Activated CD4-positive, CD25-positive, alpha-beta regulatory T cell treated with anti-CD3 and anti-CD28 coated beads, Interleukin-2, amount 50 U/mL, for 72 hours (primary cell): ENCODE results near the gene RAD51D.
"Not testable (repeated sequence)": the region's sequence is repeated elsewhere in the genome, so short reads cannot be mapped to it uniquely, and the experiment has no call there.

Experiments used
- DNase-seq: peaks from one replicate; pipeline ENCODE4 v3.0.0; 2021

The RAD51D gene

DNA sequence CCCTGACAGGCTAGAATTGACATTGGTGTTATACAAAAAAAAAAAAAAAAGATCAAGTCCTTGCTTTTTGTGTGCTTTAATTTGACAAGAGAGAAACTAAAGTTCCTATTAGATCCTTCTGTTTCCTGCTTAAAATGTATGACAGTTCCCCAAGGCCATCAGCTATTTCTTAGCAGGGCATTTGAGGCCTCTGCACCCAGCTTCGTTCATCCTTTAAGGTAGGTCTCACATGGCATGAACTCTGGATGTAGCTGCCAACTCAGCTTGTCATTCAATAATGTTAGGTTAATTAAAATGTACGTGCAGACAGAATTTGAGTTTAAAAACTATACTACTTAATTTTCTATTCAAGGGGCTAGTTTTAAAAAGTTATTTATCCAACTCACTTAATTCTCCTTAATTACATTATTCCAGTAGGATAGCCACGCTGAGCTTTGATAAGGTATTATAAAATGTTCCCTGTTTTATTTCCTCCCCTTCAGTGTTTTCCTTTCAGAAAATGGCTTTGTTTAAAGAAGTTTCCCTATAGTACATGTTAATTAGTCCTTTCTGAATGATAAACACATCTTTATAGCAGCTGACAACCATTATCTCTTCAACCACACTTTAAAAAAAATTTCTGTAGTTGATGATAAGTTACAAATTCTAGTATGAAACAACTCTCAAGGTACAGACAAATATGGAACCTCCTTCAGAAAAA, 55.0 kb downstream of the RAD51D start:
- no peak for DNase-seq

DNA sequence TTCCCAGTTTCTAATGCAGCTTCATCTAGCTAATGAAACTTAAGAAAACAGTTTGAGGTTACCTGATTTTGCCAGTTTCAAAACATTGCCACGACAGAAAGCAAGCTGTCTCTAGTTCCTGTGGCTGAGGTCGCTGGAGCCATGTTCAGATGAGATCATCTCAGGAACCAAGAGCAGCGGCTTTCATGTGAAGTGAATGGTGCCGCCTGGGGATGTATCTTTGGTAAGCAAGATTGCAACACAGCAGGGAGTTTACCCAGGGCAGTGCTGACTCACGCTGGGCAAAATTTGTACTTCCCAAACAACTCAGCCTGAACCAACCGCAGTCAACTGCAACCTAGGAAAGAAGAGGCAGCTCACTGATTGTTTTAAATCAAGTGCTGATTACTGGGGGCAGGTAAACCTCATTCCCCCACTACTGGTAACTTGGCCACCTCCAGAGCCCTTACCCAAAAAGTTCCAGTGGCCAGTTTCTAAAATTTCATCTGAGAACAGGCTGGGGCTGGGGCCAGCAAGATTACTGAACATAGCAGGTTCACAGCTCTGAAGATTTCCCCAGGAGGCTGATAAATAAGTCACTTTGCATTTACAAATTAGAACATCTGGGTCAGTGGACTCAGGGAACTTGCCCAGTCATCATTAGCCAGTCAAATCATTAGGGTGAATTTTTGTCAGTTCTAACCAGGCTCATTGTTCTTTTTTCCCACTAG, 56.0 kb downstream of the RAD51D start, which contains the start of gene RFFL:
TSS of gene RFFL (minus strand) at position 194 of the 710 bp plus-strand sequence. CDS start 37,154 bp downstream, outside the sequence.
- peak; percentile 70 for DNase-seq

DNA sequence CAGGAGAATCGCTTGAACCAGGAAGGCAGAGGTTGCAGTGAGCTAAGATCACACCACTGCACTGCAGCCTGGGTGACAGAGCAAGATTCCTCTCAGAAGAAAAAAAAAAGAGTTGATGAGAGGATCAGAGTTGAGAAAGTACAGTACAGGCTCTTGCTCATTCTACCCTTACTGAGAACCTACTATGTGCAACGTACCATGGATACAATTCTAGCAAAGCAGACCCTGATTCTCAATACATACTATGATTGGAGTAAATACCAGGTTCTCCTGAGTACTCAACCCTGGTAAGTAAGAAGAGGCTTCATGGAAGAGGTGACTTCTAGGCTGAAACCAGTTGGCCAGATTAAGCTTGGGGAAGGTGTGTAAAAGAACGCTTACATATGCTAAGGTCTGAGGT, 57.4 kb downstream of the RAD51D start:
- DNase-seq = no peak

DNA sequence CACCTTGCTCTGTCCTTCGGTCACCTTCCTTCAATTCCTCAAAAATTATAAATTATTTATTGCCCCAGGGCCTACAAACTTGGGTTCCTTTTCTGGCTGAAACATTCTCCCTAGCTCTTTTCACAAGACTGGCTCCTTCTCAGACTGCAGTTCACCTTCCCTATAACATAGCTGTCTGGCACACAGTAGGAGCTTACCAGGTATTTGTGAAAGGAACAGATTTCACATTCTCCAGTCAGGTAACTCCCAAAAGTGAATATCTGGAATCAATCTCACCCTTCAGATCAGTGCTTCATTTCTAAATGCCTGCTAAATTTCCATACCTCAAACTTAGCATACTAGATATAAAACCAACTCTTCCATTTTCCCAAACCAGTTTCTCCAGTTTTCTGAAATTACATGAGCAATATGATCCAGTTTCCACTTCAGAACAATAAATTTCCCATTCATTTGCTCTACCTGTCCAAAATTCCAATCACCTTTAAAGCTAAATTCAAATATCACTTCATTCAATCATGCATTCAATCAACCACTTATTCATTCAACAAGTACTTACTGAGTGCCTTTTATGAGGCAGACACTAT, 62.2 kb downstream of the RAD51D start:
- DNase-seq = no peak

DNA sequence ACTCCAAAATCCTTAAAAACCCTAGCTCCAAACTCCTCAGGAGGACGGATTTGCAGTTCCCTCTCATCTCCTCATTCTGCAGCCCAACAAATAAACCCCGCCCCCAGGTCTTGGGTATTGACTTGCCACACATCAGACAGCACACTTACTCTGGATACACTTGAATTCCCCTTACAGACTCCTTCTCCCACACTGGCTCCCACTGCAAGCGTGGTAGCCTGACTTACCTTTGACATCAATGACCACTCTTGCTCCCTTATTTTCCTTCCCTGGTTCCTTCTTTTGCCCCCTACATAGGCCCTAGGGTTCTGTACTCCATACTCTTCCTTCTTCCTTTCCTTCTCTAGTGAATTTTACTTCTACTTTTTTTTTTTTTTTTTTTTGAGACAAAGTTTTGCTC, 63.6 kb downstream of the RAD51D start:
- DNase-seq = no peak

DNA sequence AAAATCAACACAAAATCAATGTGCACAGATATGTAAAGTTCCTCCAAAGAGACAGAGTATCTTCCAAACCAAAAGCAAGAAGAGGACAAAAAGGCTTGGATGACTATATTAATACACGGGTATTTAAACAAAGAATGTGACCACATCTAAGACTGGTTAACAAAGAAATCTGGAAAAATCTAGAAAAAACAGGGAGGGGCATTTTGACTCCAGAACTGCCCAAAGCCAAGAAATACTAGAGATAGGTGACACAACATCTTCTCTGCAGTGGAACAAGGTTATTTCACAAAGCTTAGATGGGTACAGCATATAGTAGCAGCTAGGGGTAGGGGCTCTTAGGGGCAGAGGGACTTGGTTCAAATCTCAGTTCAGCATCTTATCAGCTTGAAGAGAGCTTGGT, 66.5 kb downstream of the RAD51D start:
- DNase-seq = no peak

DNA sequence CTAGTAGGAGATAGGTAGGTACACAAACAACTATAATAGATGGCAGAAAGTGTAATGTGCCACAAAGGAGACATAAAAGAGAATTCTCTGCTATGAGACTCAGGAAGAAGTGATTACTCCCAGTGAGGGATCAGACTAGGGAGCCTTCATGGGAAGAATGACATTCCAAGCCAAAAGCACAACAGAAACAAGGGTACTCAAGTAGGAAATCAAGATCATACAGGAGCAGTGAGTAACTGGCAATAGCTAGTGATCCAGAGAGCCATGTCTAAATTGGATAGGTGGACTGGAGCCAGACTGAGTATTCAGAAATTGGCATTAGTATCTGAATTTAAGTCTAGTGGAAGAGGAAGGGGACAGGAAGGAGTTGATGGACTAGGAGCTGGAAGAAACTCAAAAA, 66.9 kb downstream of the RAD51D start:
- DNase-seq = no peak

DNA sequence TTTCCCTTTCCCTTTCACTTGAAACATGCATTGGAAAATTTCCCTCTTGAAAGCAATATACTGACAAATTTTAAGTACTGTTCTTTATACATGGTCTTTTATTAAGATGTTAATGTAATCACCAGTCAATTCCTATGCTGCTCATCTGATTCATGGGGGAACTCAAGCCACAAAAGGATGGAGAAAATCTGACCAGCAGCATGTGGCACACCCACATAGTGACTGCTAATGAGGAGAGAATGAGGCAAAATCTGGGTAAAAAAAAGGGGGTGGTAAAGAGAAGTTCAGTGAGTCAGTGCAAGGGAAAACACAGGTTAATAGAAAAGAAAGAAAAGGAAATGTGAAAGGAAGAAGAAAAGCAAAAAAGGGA, 67.4 kb downstream of the RAD51D start:
- no peak for DNase-seq

DNA sequence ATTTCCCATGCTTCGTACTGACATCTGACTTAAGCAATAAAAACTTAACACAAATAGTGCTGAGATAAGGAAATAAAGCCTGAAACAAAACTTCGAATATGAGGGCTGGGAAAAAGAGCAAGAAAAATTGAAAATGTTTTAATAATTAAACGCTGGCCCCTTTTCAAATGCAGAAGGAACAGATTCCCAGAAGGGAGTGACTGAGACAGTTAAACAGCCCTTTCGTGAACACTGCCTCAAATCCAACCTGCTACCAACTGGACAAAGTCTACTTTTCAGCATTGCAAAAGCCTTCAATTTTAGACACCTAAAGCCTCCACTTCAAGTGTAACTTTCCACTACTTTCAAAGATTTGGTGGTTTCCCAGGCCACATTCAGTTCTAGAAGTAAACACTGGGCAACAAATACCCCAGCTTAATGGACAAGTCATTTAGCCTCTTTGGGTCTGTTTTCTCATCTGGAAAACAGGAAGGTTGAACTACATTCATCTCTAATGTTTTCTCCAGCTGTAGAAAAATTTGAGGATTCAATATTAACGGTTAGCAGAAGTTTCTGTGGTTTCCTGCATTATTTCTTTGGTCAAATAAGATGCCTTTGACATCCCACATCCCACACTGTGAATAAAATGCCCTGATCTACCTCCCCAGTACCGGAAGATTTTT, 68.0 kb downstream of the RAD51D start:
- DNase-seq = no peak

DNA sequence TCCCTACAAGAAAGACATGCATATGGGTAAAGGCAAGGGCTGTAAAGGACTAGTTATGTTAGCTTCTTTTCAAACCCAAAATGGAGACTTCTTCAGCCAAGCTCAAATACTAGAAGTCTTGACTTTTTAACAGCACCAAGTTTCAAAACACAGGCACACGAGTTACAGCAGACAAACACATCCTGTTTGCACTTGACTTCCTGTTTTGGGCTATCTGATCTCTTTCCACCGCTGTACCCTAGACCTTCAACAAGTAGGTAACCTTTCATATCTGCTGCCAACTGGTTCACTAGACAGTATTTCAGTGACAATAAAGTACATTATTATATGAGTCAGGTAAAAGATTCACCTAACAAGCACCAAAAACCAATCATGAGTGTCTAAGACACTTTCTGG, 68.5 kb downstream of the RAD51D start:
- DNase-seq = no peak

DNA sequence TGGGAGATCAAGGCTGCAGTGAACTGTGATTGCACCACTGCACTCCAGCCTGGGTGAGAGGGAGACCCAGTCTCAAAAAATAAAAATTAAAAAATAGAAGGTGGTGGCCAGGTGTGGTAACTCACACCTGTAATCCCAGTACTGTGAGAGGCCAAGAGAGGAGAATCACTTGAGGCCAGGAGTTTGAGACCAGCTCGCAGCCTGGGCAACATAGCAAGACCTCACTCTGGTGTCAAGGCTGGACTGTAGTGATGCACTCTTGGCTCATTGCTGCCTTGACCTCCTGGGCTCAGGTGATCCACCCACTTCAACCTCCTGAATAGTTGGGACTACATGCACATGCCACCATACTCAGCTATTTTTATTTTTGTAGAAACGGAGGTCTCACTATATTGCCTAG, 69.5 kb downstream of the RAD51D start:
- no peak for DNase-seq

DNA sequence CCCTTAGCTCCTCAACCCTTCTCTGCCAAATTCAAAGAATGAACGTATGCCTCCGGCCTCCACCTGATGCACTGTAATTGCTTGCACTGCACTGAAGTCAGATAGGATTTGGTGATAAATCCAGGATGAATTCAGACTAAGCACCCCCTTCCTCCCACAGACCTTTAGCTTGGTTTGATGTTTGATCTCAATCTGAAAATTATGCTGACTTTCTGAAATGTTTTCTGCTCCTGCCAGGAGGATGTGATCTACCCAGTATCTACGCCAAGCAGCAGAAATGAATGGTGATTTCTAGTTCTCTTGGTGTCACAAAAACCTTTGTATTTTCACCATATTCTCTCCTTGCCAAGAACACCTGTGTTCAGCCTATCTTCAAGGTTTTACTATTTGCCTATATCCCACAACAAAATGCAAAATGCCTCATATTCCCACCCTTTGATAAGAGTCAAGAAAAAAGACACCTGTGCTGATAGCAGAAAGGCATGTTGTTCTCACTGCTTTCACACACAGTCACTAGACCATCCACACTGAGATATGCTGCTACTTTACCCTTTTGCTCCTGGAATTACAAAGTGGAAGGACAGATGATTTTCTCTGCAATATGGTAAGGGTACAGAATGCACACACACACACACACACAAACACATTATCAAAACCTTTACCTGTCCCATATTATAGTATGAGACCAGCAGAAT, 70.8 kb downstream of the RAD51D start:
- no peak for DNase-seq

DNA sequence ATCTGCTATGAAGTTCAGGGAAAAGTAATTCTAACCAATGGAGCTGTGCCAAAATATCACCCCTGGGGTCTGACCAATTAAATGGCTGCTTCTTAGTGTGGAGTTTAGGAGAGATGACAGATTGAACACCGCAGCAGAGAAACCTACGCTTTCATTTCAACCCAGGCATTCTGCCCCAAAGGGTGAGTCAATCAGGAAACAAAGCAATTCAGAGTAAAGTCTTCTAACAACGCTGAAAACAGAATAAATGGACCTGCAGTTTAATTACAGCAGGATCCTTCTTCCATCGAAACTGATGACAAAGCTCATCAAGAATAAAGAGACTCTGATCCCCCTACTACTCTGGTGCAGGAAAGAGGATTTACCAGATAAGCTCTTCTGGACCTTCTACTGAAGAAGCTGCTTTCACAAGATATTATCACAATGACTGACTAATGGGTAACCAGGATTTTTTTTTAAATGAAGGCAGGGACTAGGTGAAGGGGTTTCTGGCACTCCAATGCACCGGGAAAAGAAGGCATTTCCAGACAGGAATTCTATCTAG, 72.8 kb downstream of the RAD51D start:
- DNase-seq = peak; percentile 31

DNA sequence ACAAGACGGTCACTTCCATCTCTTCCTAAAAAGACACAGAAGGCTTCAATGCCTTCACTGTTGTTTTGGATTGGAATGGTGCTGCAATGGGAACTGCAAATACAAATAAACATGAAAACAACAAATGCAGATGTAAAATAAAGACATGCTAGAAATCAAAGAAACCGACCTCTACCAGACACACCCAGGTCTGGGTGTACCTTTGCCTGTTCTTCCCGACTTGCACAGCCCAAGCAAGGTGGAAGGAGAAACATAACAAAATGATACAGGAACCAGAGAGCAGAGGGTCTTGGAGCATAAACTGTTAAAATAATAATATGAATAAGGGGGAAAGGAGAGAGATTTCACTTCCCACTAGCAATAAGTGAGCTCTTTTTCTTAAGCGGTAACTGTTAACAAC, 73.4 kb downstream of the RAD51D start:
- no peak for DNase-seq

DNA sequence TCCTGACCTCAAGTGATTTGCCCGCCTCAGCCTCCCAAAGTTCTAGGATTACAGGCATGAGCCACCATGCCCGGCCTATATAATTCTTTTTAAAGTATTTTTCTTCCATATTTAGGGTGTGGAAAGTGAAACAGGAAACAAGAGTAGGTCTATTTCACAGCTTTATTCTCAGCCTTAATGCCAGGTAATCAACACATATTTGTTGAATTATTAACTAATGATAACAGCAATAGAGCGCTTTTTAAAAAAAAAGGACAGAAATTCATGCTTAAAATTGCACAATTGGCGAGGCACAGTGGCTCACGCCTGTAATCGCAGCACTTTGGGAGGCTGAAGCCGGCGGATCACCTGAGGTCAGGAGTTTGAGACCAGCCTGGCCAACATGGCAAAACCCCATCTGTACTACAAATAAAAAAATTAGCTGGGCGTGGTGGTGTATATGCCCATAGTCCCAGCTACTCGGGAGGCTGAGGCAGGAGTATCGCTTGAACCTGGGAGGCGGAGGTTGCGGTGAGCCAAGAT, 74.1 kb downstream of the RAD51D start:
- DNase-seq = not testable (repeated sequence)

DNA sequence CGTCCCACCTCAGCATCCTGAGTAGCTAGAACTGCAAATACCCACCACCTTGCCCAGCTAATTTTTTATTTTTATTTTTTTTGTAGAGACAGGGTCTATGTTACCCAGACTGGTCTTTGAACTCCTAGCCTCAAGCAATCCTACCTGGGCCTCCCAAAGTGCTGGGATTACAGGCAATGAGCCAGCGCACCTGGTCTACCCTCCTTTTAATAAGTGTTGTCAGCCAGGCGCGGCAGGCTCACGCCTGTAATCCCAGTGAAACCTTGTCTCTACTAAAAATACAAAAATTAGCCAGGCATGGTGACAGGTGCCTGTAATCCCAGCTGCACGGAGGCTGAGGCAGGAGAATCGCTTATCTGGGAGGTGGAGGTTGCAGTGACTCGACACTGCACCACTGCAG, 75.5 kb downstream of the RAD51D start:
- no peak for DNase-seq
